ENCODE measurements around the gene POU3F1. TPM values are rescaled to one million over a fixed set of nuclear protein-coding genes. Genes with fewer than 3 reads are reported as not detected.

Gene POU3F1
- total RNA-seq, 1 experiment from 2014 or later: 5.8 TPM

- Mint-ChIP-seq H3K27ac (peak overlapping the region; percentile 94 to 98 (median 98)), H3K4me3 (peak overlapping the region; percentile 28 to 60; a peak in 2 of 5 replicates), H3K27me3 (ENCODE audit: low read depth) (no peaks in the 10 kb centered on the region; the same call in 1 of the 2 replicates), H3K36me3 (ENCODE audit: insufficient read depth in 1 of 3, low read depth in 3 of 3) (peaks cover 17 to 32% (median 24%) of the 10 kb centered on the region in 3 experiments), H3K9me3 (no peaks in the 10 kb centered on the region), H3K4me1 (peaks cover 53 to 59% of the 10 kb centered on the region in 2 experiments)
- Histone ChIP-seq H4K8ac (replicated peaks; ENCODE audit: insufficient read length, low read depth, low read length) (no peak overlapping the region), H4K20me1 (ENCODE audit: control insufficient read depth, insufficient read depth, insufficient read length) (no peaks in the 10 kb centered on the region), H3K79me1 (ENCODE audit: insufficient read depth, low read depth, low read length, poor library complexity, severe bottlenecking) (no peaks in the 10 kb centered on the region), H3K14ac (ENCODE audit: insufficient read depth, low read length) (peak overlapping the region; percentile 84), H3K9me3 (ENCODE audit: control insufficient read depth, low read depth, low read length) (no peaks in the 10 kb centered on the region), H4K91ac (ENCODE audit: insufficient read length, low read depth, low read length) (peak overlapping the region; percentile 55), H3K27ac (ENCODE audit: insufficient read length, low read depth, low read length) (peak overlapping the region; percentile 60), H3K18ac (ENCODE audit: insufficient read length, low read depth, low read length) (peak overlapping the region; percentile 72), H3K79me2 (ENCODE audit: insufficient read depth, low read length) (peaks cover 12% of the 10 kb centered on the region; the same call in 1 of the 2 replicates), H3K4me2 (ENCODE audit: insufficient read depth, insufficient read length, low read length) (peak overlapping the region; percentile 19), H2BK12ac (ENCODE audit: insufficient read length, low read depth, low read length) (peak overlapping the region; percentile 70), H2BK15ac (ENCODE audit: low read depth, low read length) (no peak overlapping the region), H3K23ac (ENCODE audit: insufficient read length, low read depth, low read length) (no peak overlapping the region), H3K27me3 (ENCODE audit: insufficient read depth, low read length) (no peaks in the 10 kb centered on the region), H3K56ac (ENCODE audit: insufficient read length, low read depth, low read length) (no peak overlapping the region), H2AK5ac (ENCODE audit: insufficient read length, low read length) (no peak overlapping the region), H2BK120ac (ENCODE audit: low read depth, low read length, poor library complexity, severe bottlenecking) (no peak overlapping the region), H2BK5ac (ENCODE audit: insufficient read length, low read length) (peak overlapping the region; percentile 2), H4K5ac (ENCODE audit: insufficient read length, low read depth, low read length) (peak overlapping the region; percentile 75), H2AFZ (ENCODE audit: low read length) (no peak overlapping the region), H3K23me2 (ENCODE audit: insufficient read length, low read depth, low read length, poor library complexity, severe bottlenecking) (peaks cover 18% of the 10 kb centered on the region), H2BK20ac (ENCODE audit: low read depth, low read length, poor library complexity, severe bottlenecking) (no peak overlapping the region), H3K4me1 (ENCODE audit: insufficient read depth, low read length) (peaks cover 28% of the 10 kb centered on the region), H3K9ac (ENCODE audit: extremely low read depth, insufficient read length, low read length) (peak overlapping the region; percentile 9), H3T11ph (ENCODE audit: low read length) (no peak overlapping the region), H3K4ac (ENCODE audit: low read depth, low read length) (0 out of 2 replicates have a peak overlapping the region, but pooled peaks have one; percentile 16)
- no peak for TF ChIP-seq CTCF (conservative IDR thresholded peaks at IDR 0.05)
- DNase-seq: no peak
- WGBS (ENCODE audit: extremely low coverage, insufficient read length, low lambda C conversion rate): no CpG with 5 or more reads among the region's 2 CpGs
Observed at GRCh38 chr1:38000233-38000528, 46.4 kb downstream of the POU3F1 start.

All from H9 (cell line).